GM21528 (cell line): ENCODE measurements around the gene ASPSCR1.

ENCODE experiments used
- ATAC-seq: cut with Tn5 transposase; IDR thresholded peaks from one replicate; pipeline ENCODE4 v1.9.1; 2021; ENCODE audit warnings: mild to moderate bottlenecking, moderate library complexity; ENCODE audit not compliant: unreplicated experiment, low FRiP score

ASPSCR1 gene

DNA sequence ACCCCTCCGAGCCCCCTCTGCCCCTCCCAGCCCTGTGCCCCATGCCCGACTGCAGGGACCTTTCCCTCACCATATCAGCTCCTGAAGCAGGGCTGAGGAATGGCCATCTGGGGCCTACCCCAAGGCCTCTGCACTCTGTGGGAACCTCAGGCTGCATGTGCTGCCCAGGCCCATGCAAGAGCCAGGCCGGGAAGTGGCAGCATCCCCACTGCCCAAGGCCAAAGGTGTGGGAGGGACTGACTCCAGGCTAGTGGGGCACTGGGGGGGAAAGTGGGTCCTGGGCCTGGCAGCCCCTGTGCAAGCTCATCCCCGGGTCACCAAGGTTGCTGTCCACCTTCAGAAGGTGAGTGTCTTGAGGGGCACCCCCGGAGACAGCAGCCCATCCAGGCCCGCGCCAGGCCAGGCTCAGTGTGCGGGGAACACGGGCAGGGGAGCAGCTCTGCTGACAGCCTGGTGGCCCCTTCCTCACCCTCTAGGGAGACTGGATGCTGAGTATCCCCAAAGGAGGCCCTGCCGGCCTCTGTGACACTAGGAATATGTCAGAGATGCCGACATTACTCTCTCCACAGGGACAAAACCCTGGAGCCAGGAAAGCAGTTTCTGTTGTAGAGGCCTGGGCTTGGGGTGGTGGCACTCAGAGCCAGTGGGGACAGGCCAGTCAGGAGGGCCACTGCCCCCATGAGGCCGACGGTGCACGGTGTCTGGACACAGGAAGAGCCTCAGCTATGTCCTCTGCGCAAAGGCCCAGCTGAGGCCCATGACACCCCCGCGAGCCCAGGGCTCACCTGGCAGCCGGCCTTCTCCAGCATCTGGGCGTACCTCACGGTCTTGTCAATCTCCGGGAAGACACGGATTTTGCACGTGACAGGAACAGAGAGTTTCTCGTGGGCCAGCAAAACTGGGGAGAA is 84.9 kb downstream of the ASPSCR1 start:
- no peak for ATAC-seq

- ATAC-seq, result no peak
These were observed 85.5 kb downstream of the ASPSCR1 start for GRCh38 chr17:82062984-82063368.

GRCh38 chr17:82063424-82064415 is 86.3 kb downstream of the ASPSCR1 start:
- no peak for ATAC-seq

DNA sequence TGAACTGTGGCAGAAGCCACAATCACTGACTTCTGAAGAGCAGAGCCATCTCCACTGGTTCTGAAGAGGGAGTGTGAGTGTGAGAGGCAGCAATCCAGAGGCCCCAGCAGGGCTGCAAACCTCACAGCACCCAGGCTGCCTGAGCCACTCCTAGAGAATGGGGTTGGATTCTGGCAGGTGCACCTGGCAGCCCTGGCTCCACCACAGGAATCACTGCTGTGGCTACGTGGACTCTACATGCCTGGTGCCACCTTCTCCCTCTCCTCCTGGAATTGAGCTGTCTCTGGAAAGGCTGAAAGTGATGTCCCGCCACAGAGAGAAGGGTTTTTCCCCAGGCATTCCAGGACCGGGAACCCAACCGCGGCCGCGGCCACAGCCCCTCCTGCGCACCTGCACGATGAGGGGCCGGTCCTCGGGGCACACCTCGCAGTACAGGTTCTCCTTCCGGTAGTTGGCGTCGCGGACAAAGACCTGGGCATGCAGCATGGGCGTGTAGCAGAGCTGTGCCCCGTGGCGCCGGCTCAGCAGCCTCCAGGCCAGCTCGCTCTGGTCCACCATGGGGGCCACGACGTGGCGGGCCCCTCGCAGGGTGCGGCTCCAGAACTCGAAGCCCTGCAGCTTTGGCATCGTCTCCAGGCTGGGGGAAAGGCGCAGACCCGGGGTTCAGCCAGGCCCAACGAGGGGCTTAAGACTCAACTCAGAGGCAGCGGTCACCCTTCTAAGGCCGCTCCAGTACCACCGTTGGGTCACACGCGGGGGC is 87.2 kb downstream of the ASPSCR1 start:
- no peak for ATAC-seq

DNA sequence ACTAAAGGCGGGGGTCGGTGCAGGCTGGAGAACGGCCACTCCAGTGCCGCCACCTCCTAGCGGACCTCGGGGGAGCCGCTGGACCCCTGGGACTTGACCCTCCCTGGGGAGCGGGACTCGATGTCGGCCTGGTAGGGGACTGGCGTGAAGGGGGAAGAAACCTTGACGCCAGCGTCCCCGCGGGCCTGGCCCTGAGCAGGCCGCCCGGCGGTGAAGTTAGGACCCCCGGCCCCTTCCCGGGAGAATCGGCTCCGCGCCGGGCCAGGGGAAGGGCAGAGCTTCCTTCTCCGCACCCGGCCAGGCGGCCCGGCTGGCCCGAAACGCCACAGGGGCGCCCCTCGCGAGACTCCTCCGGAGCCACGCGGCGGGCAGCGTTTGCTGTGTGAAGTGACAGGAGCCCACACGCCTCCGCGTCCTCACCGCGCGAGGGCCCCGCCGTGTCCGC is 87.8 kb downstream of the ASPSCR1 start:
- no peak for ATAC-seq

GRCh38 chr17:82065638-82066303 is 88.3 kb downstream of the ASPSCR1 start, which contains the start of gene DUS1L:
Gene DUS1L (minus strand): TSS chr17:82065804. CDS start chr17:82065059, 745 bp downstream.
- no peak for ATAC-seq
